ENCODE results near the gene DGAT2. TPM values are rescaled to one million over a fixed set of nuclear protein-coding genes. Genes with fewer than 3 reads are reported as not detected.
A peak's percentile ranks its signal among the peaks of the same experiment; 100 is the strongest.

The DGAT2 gene
- total and polyA plus RNA-seq, 2 donors from 2014 or later: 1.4 to 7.0 TPM

DNA sequence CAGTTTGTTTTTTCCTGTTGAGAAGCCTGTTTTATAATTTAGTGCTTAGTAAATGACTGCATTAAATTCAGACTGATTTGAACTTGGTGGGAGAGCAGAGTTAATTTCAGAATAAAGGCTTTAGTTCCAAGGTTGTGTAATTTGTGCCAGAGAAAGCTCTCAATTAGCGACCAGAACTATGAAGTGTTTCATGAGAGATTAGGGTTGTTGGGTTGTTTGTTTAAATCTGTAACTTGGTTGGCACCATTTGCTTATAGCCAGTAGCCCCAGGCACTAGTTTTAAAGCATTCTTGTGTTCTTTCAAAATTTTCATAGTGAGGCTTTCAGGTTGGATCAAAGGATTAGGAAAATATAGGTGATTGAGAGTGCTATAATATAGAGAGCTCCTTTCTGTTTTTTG lies 71.9 kb downstream of the DGAT2 start:
- Histone ChIP-seq H3K9me3 (ENCODE audit: control insufficient read depth in 2 of 3, insufficient read depth in 1 of 3, low read length in 3 of 3) (no peaks in the 10 kb centered on the region), H3K36me3 (ENCODE audit: control insufficient read depth in 2 of 3, insufficient read depth in 3 of 3, low read length in 3 of 3) (no peaks in the 10 kb centered on the region), H3K4me3 (ENCODE audit: low read length in 3 of 3) (no peak overlapping the region), H3K4me1 (ENCODE audit: control insufficient read depth in 2 of 3, insufficient read depth in 2 of 3, low read depth in 1 of 3, low read length in 3 of 3) (peaks cover 0 to 3% (median 0%) of the 10 kb centered on the region in 3 donors), H3K27me3 (ENCODE audit: control insufficient read depth, insufficient read depth, low read length) (no peaks in the 10 kb centered on the region), H3K27ac (ENCODE audit: low read depth in 2 of 2, low read length in 2 of 2) (no peak overlapping the region), H3K9ac (ENCODE audit: low read length in 3 of 3) (no peak overlapping the region)
- TF ChIP-seq, protein P1, sequence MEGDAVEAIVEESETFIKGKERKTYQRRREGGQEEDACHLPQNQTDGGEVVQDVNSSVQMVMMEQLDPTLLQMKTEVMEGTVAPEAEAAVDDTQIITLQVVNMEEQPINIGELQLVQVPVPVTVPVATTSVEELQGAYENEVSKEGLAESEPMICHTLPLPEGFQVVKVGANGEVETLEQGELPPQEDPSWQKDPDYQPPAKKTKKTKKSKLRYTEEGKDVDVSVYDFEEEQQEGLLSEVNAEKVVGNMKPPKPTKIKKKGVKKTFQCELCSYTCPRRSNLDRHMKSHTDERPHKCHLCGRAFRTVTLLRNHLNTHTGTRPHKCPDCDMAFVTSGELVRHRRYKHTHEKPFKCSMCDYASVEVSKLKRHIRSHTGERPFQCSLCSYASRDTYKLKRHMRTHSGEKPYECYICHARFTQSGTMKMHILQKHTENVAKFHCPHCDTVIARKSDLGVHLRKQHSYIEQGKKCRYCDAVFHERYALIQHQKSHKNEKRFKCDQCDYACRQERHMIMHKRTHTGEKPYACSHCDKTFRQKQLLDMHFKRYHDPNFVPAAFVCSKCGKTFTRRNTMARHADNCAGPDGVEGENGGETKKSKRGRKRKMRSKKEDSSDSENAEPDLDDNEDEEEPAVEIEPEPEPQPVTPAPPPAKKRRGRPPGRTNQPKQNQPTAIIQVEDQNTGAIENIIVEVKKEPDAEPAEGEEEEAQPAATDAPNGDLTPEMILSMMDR (IDR thresholded peaks at IDR 0.05; ENCODE audit: borderline replicate concordance, extremely low read depth, insufficient read depth): no peak
- peak in 1 of 5 donors; percentile 4 for DNase-seq
- FAIRE-seq: no peak
- intact Hi-C loops (cut with DNase I): no loop called here

DNA sequence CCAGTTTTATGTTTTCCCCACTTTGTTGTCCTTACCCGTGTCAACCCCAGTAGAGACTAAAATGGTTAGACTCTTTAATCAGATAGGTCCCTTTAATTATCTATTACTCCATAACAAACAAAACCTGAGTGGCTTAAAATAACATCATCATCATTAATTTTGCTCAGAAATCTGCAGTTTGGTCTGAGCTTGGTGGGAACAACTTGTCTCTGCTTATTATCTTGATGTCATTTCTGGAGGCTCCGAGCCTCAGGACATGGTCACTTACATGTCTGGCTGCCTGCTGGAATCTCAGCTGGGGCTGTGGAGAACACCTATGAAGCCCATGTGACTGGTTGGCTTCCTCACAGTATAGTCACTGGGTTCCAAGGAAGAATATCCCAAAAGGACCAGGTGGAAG lies 73.2 kb downstream of the DGAT2 start:
- Histone ChIP-seq H3K36me3 (ENCODE audit: control insufficient read depth in 2 of 3, insufficient read depth in 3 of 3, low read length in 3 of 3) (no peaks in the 10 kb centered on the region), H3K27me3 (ENCODE audit: control insufficient read depth, insufficient read depth, low read length) (no peaks in the 10 kb centered on the region), H3K4me3 (ENCODE audit: low read length in 3 of 3) (no peak overlapping the region), H3K9me3 (ENCODE audit: control insufficient read depth in 2 of 3, insufficient read depth in 1 of 3, low read length in 3 of 3) (no peaks in the 10 kb centered on the region), H3K27ac (ENCODE audit: low read depth in 2 of 2, low read length in 2 of 2) (no peak overlapping the region), H3K4me1 (ENCODE audit: control insufficient read depth in 2 of 3, insufficient read depth in 2 of 3, low read depth in 1 of 3, low read length in 3 of 3) (no peaks in the 10 kb centered on the region), H3K9ac (ENCODE audit: low read length in 3 of 3) (no peak overlapping the region)
- FAIRE-seq: no peak
- intact Hi-C loops (cut with DNase I): no loop called here
- DNase-seq: no peak
- TF ChIP-seq, protein P1 (IDR thresholded peaks at IDR 0.05; ENCODE audit: borderline replicate concordance, extremely low read depth, insufficient read depth): no peak

DNA sequence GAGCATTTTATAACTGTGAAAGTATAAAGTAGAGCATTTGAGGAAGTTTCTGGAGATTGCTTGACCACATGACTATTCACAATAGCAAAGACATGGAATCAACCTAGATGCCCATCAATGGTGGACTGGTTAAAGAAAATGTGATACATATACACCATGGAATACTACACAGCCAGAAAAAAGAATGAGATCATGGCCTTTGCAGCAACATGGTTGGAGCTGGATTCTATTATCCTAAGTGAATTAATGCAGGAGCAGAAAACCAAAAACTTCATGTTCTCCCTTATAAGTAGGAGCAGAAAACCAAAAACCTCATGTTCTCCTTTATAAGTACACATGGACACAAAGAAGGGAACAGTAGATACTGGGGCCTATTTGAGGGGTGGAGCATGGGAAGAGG lies 76.7 kb downstream of the DGAT2 start:
- Histone ChIP-seq H3K4me3 (ENCODE audit: low read length in 3 of 3) (no peak overlapping the region), H3K27me3 (ENCODE audit: control insufficient read depth, insufficient read depth, low read length) (no peaks in the 10 kb centered on the region), H3K9ac (ENCODE audit: low read length in 3 of 3) (no peak overlapping the region), H3K9me3 (ENCODE audit: control insufficient read depth in 2 of 3, insufficient read depth in 1 of 3, low read length in 3 of 3) (no peaks in the 10 kb centered on the region), H3K27ac (ENCODE audit: low read depth in 2 of 2, low read length in 2 of 2) (no peak overlapping the region), H3K4me1 (ENCODE audit: control insufficient read depth in 2 of 3, insufficient read depth in 2 of 3, low read depth in 1 of 3, low read length in 3 of 3) (no peaks in the 10 kb centered on the region), H3K36me3 (ENCODE audit: control insufficient read depth in 2 of 3, insufficient read depth in 3 of 3, low read length in 3 of 3) (no peaks in the 10 kb centered on the region)
- intact Hi-C loops (cut with DNase I): no loop called here
- DNase-seq (no peak), FAIRE-seq (no peak)
- TF ChIP-seq, protein P1 (IDR thresholded peaks at IDR 0.05; ENCODE audit: borderline replicate concordance, extremely low read depth, insufficient read depth): no peak

DNA sequence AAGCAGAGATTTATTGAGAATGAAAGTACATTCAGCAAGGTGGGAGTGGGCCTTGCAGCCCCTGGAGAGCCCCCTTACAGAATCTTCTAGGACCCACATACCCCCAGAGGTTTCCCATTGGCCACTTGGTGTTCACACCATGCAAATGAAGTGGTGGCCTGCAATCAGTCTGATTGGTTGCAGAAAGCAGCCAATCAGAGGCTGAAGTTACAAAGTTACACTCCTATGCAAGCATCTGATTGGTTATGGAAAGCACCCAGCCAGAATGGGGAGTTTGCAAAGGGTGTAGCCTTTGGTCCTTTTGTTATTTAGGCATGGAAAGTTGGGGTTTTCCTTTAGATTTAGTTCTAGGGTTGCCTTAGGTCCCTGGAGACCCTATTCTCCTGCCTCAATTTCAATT lies 81.3 kb downstream of the DGAT2 start:
- intact Hi-C loops (cut with DNase I): no loop called here
- no peaks in the 10 kb centered on the region for H3K9me3 ChIP-seq (ENCODE audit: control insufficient read depth in 2 of 3, insufficient read depth in 1 of 3, low read length in 3 of 3)
- H3K27ac ChIP-seq (ENCODE audit: low read depth in 2 of 2, low read length in 2 of 2): no peak overlapping the region
- DNase-seq: no peak
- TF ChIP-seq, protein P1 (IDR thresholded peaks at IDR 0.05; ENCODE audit: borderline replicate concordance, extremely low read depth, insufficient read depth): no peak
- H3K27me3 ChIP-seq (ENCODE audit: control insufficient read depth, insufficient read depth, low read length): no peaks in the 10 kb centered on the region
- peaks cover 0 to 4% (median 0%) of the 10 kb centered on the region in 3 donors for H3K4me1 ChIP-seq (ENCODE audit: control insufficient read depth in 2 of 3, insufficient read depth in 2 of 3, low read depth in 1 of 3, low read length in 3 of 3)
- no peak overlapping the region for H3K4me3 ChIP-seq (ENCODE audit: low read length in 3 of 3)
- H3K9ac ChIP-seq (ENCODE audit: low read length in 3 of 3): no peak overlapping the region
- FAIRE-seq: no peak
- no peaks in the 10 kb centered on the region for H3K36me3 ChIP-seq (ENCODE audit: control insufficient read depth in 2 of 3, insufficient read depth in 3 of 3, low read length in 3 of 3)

Measured in kidney (tissue), 14 donors.